Aorta (tissue), 4 donors: ENCODE results near the gene SLC25A18. TPM values are rescaled to one million over a fixed set of nuclear protein-coding genes. Genes with fewer than 3 reads are reported as not detected.

Experiments
- polyA plus RNA-seq, 2 donors: library from polyadenylated mRNA; stranded (reverse); fragments of 200-250 nt; gene quantifications; one replicate each; pipeline ENCODE4 v1.2.3, GENCODE V29; 2013
- total RNA-seq, 2 donors: library from RNA; stranded (reverse); fragmentation: NEBNext Ultra II Directional; extraction: Animal tissue kit (Norgen Biotek cat#: 25700); gene quantifications; one replicate each; pipeline ENCODE4 v1.2.1, GENCODE V29; 2021
- donor health status: healthy with polysubstance abuse.
- donor health status: Bipolar disorder and iron deficiency.
- donor health status: DM: no; HTN: no; CAD: no.
- donor health status: DM: yes; HTN: yes; CAD: no.

Gene SLC25A18
- total and polyA plus RNA-seq, 4 donors: 0.18 to 0.52 (median 0.33) TPM; not detected in 1

Other genes starting within 250 kb of the SLC25A18 start
- gene CECR2, start 194.0 kb upstream of the SLC25A18 start, total RNA-seq: 1 to 10 TPM in 1 of 2 donors, under 1 TPM in 1; 0.62 to 2.1 TPM
- gene CECR2, start 194.0 kb upstream of the SLC25A18 start, polyA plus RNA-seq: under 1 TPM; 0.08 to 0.13 TPM
- gene ATP6V1E1, start 65.3 kb downstream of the SLC25A18 start, total RNA-seq: 100 to 1,000 TPM in 1 of 2 donors, 10 to 100 TPM in 1; 93.0 to 116 TPM
- gene ATP6V1E1, start 65.3 kb downstream of the SLC25A18 start, polyA plus RNA-seq: 100 to 1,000 TPM; 137 to 163 TPM
- 10 to 100 TPM; 31.7 to 39.9 TPM for gene BCL2L13, start 75.3 kb downstream of the SLC25A18 start, total RNA-seq
- 10 to 100 TPM; 22.8 to 24.3 TPM for gene BCL2L13, start 75.3 kb downstream of the SLC25A18 start, polyA plus RNA-seq
- gene BID, start 211.0 kb downstream of the SLC25A18 start, total RNA-seq: 10 to 100 TPM; 11.5 to 12.7 TPM
- gene BID, start 211.0 kb downstream of the SLC25A18 start, polyA plus RNA-seq: 1 to 10 TPM; 8.1 to 8.4 TPM